ENCODE results near the gene CLASP1.

GRCh38 chr2:121663434-121663833 is 14.2 kb upstream of the CLASP1 start:
- TF ChIP-seq GLIS3 (CRISPR knock-in tag; IDR thresholded peaks at IDR 0.05) (no peak), BACH2 (CRISPR knock-in tag; IDR thresholded peaks at IDR 0.05; ENCODE audit: borderline replicate concordance) (no peak), PATZ1 (CRISPR knock-in tag; IDR thresholded peaks at IDR 0.05; ENCODE audit: borderline replicate concordance) (no peak), ESRRG (CRISPR knock-in tag; IDR thresholded peaks at IDR 0.05) (no peak), ZFP30 (CRISPR knock-in tag; IDR thresholded peaks at IDR 0.05) (no peak), ZNF565 (CRISPR knock-in tag; conservative IDR thresholded peaks at IDR 0.05; ENCODE audit: low read depth) (no peak), TCF4 (CRISPR knock-in tag; IDR thresholded peaks at IDR 0.05; ENCODE audit: borderline replicate concordance) (no peak), OSR1 (CRISPR knock-in tag; IDR thresholded peaks at IDR 0.05) (no peak), ZFP3 (CRISPR knock-in tag; IDR thresholded peaks at IDR 0.05) (no peak)
- TF ChIP-seq, protein P1, sequence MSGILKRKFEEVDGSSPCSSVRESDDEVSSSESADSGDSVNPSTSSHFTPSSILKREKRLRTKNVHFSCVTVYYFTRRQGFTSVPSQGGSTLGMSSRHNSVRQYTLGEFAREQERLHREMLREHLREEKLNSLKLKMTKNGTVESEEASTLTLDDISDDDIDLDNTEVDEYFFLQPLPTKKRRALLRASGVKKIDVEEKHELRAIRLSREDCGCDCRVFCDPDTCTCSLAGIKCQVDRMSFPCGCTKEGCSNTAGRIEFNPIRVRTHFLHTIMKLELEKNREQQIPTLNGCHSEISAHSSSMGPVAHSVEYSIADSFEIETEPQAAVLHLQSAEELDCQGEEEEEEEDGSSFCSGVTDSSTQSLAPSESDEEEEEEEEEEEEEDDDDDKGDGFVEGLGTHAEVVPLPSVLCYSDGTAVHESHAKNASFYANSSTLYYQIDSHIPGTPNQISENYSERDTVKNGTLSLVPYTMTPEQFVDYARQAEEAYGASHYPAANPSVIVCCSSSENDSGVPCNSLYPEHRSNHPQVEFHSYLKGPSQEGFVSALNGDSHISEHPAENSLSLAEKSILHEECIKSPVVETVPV (CRISPR knock-in tag; IDR thresholded peaks at IDR 0.05), result no peak
- TF ChIP-seq, protein P2, sequence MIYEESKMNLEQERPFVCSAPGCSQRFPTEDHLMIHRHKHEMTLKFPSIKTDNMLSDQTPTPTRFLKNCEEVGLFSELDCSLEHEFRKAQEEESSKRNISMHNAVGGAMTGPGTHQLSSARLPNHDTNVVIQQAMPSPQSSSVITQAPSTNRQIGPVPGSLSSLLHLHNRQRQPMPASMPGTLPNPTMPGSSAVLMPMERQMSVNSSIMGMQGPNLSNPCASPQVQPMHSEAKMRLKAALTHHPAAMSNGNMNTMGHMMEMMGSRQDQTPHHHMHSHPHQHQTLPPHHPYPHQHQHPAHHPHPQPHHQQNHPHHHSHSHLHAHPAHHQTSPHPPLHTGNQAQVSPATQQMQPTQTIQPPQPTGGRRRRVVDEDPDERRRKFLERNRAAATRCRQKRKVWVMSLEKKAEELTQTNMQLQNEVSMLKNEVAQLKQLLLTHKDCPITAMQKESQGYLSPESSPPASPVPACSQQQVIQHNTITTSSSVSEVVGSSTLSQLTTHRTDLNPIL (CRISPR knock-in tag; IDR thresholded peaks at IDR 0.05; ENCODE audit: low read depth), result no peak
- TF ChIP-seq, protein P3, sequence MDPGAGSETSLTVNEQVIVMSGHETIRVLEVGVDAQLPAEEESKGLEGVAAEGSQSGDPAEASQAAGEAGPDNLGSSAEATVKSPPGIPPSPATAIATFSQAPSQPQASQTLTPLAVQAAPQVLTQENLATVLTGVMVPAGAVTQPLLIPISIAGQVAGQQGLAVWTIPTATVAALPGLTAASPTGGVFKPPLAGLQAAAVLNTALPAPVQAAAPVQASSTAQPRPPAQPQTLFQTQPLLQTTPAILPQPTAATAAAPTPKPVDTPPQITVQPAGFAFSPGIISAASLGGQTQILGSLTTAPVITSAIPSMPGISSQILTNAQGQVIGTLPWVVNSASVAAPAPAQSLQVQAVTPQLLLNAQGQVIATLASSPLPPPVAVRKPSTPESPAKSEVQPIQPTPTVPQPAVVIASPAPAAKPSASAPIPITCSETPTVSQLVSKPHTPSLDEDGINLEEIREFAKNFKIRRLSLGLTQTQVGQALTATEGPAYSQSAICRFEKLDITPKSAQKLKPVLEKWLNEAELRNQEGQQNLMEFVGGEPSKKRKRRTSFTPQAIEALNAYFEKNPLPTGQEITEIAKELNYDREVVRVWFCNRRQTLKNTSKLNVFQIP (CRISPR knock-in tag; IDR thresholded peaks at IDR 0.05; ENCODE audit: borderline replicate concordance, low read depth), result no peak

All from SK-N-SH treated with all-trans-retinoic acid at 6 μM for 48 hours (cell line).